H9 (cell line): ENCODE measurements around the gene SORBS1. TPM values are rescaled to one million over a fixed set of nuclear protein-coding genes. Genes with fewer than 3 reads are reported as not detected.

Source experiments
- DNase-seq: peaks from one replicate; pipeline ENCODE4 v3.0.0-alpha.2; 2017
- H2AFZ ChIP-seq: one replicate; pipeline ENCODE4 v1.6.1; 2013; ENCODE audit warnings: mild to moderate bottlenecking, low read length, control low read depth, moderate library complexity
- H2AK5ac ChIP-seq: 2 replicates; pipeline ENCODE4 v1.6.1; 2013; ENCODE audit warnings: low read length, control low read depth, mixed read lengths; ENCODE audit not compliant: insufficient read length
- H2BK120ac ChIP-seq: one replicate; pipeline ENCODE4 v1.6.1; 2013; ENCODE audit warnings: low read depth, mild to moderate bottlenecking, low read length, control low read depth, inconsistent platforms; ENCODE audit not compliant: poor library complexity, severe bottlenecking
- H2BK12ac ChIP-seq: 2 replicates; pipeline ENCODE4 v1.6.1; 2013; ENCODE audit warnings: low read length, control low read depth, mixed read lengths, low read depth; ENCODE audit not compliant: insufficient read length
- H2BK15ac ChIP-seq: 2 replicates; pipeline ENCODE4 v1.6.1; 2013; ENCODE audit warnings: low read depth, low read length, control low read depth
- H2BK20ac ChIP-seq: one replicate; pipeline ENCODE4 v1.6.1; 2013; ENCODE audit warnings: low read depth, mild to moderate bottlenecking, low read length, control low read depth, inconsistent platforms; ENCODE audit not compliant: poor library complexity, severe bottlenecking
- H2BK5ac ChIP-seq: 2 replicates; pipeline ENCODE4 v1.6.1; 2013; ENCODE audit warnings: low read length, control low read depth, mixed read lengths; ENCODE audit not compliant: insufficient read length
- H3K14ac ChIP-seq: 2 replicates; pipeline ENCODE4 v1.6.1; 2013; ENCODE audit warnings: low read length, control low read depth; ENCODE audit not compliant: insufficient read depth
- H3K18ac ChIP-seq: 2 replicates; pipeline ENCODE4 v1.6.1; 2013; ENCODE audit warnings: low read depth, mild to moderate bottlenecking, mixed read lengths, low read length, control low read depth; ENCODE audit not compliant: insufficient read length
- H3K23ac ChIP-seq: 2 replicates; pipeline ENCODE4 v1.6.1; 2013; ENCODE audit warnings: low read length, control low read depth, mixed read lengths, low read depth; ENCODE audit not compliant: insufficient read length
- H3K23me2 ChIP-seq: 2 replicates; pipeline ENCODE4 v1.6.1; 2013; ENCODE audit warnings: low read depth, mild to moderate bottlenecking, mixed read lengths, low read length, control low read depth; ENCODE audit not compliant: insufficient read length, poor library complexity, severe bottlenecking
- H3K27ac ChIP-seq: 2 replicates; pipeline ENCODE4 v1.5.1; 2013; ENCODE audit warnings: low read length, control low read depth, mixed read lengths, low read depth; ENCODE audit not compliant: insufficient read length
- H3K27me3 ChIP-seq: 2 replicates; pipeline ENCODE4 v1.6.1; 2013; ENCODE audit warnings: low read length, control low read depth, inconsistent platforms; ENCODE audit not compliant: insufficient read depth
- H3K4ac ChIP-seq: 2 replicates; pipeline ENCODE4 v1.6.1; 2013; ENCODE audit warnings: low read depth, mild to moderate bottlenecking, control low read depth, inconsistent platforms, low read length, moderate library complexity
- H3K4me1 ChIP-seq: 2 replicates; pipeline ENCODE4 v1.6.1; 2013; ENCODE audit warnings: low read length, control low read depth, inconsistent platforms; ENCODE audit not compliant: insufficient read depth
- H3K4me2 ChIP-seq: 2 replicates; pipeline ENCODE4 v1.6.1; 2013; ENCODE audit warnings: low read length, control low read depth, mixed read lengths; ENCODE audit not compliant: insufficient read length, insufficient read depth
- H3K56ac ChIP-seq: 2 replicates; pipeline ENCODE4 v1.6.1; 2013; ENCODE audit warnings: low read depth, mild to moderate bottlenecking, mixed read lengths, low read length, control low read depth; ENCODE audit not compliant: insufficient read length
- H3K79me1 ChIP-seq: 2 replicates; pipeline ENCODE4 v1.6.1; 2013; ENCODE audit warnings: low read depth, mild to moderate bottlenecking, moderate library complexity, low read length, control low read depth, inconsistent platforms; ENCODE audit not compliant: insufficient read depth, poor library complexity, severe bottlenecking
- H3K79me2 ChIP-seq: 2 replicates; pipeline ENCODE4 v1.6.1; 2013; ENCODE audit warnings: low read length, control low read depth, inconsistent platforms; ENCODE audit not compliant: insufficient read depth
- H3K9ac ChIP-seq: 2 replicates; pipeline ENCODE4 v1.6.1; 2013; ENCODE audit warnings: low read length, control low read depth, mixed read lengths; ENCODE audit not compliant: insufficient read length; ENCODE audit errors: extremely low read depth
- H3K9me3 ChIP-seq: one replicate; pipeline ENCODE4 v1.6.1; 2013; ENCODE audit warnings: low read depth, low read length, inconsistent platforms; ENCODE audit not compliant: control insufficient read depth
- H3T11ph ChIP-seq: one replicate; pipeline ENCODE4 v1.6.1; 2013; ENCODE audit warnings: mild to moderate bottlenecking, low read length, control low read depth, inconsistent platforms
- H4K20me1 ChIP-seq: one replicate; pipeline ENCODE4 v1.6.1; 2013; ENCODE audit not compliant: control insufficient read depth, insufficient read length, insufficient read depth
- H4K5ac ChIP-seq: 2 replicates; pipeline ENCODE4 v1.6.1; 2013; ENCODE audit warnings: low read depth, mild to moderate bottlenecking, mixed read lengths, low read length, control low read depth; ENCODE audit not compliant: insufficient read length
- H4K8ac ChIP-seq: replicated peaks from 2 replicates; pipeline ENCODE4 v1.6.1; 2013; ENCODE audit warnings: low read length, control low read depth, mixed read lengths, low read depth; ENCODE audit not compliant: insufficient read length
- H4K91ac ChIP-seq: 2 replicates; pipeline ENCODE4 v1.6.1; 2013; ENCODE audit warnings: low read depth, mild to moderate bottlenecking, moderate library complexity, mixed read lengths, low read length, control low read depth; ENCODE audit not compliant: insufficient read length
- H3K27ac Mint-ChIP-seq, 3 experiments: 2 replicates in 2 of 3; 3 replicates in 1 of 3; pipeline ENCODE4 v1.8.0; 2020 to 2021; ENCODE audit warnings: mixed read lengths in 3 of 3, mild to moderate bottlenecking in 1 of 3, moderate library complexity in 1 of 3
- H3K27me3 Mint-ChIP-seq: 2 replicates; pipeline ENCODE4 v1.8.0; 2021; ENCODE audit warnings: low read depth, mild to moderate bottlenecking, moderate library complexity, mixed read lengths
- H3K36me3 Mint-ChIP-seq, 3 experiments: 2 replicates in 2 of 3; 3 replicates in 1 of 3; pipeline ENCODE4 v1.8.0; 2020 to 2021; ENCODE audit warnings: low read depth in 3 of 3, mixed read lengths in 3 of 3; ENCODE audit not compliant: insufficient read depth in 1 of 3
- H3K4me1 Mint-ChIP-seq, 2 experiments: 2 replicates each; pipeline ENCODE4 v1.8.0; 2020; ENCODE audit warnings: mixed read lengths in 2 of 2
- H3K4me3 Mint-ChIP-seq, 2 experiments: 2 replicates in 1 of 2; 3 replicates in 1 of 2; pipeline ENCODE4 v1.8.0; 2020 to 2021; ENCODE audit warnings: mild to moderate bottlenecking in 2 of 2, mixed read lengths in 2 of 2, moderate library complexity in 1 of 2
- H3K9me3 Mint-ChIP-seq, 2 experiments: 2 replicates in 1 of 2; 3 replicates in 1 of 2; pipeline ENCODE4 v1.8.0; 2020; ENCODE audit warnings: mild to moderate bottlenecking in 2 of 2, mixed read lengths in 2 of 2, moderate library complexity in 1 of 2
- CTCF ChIP-seq: fragments of 200-600 bp; sonication (generic); conservative IDR thresholded peaks from 3 replicates; pipeline ENCODE4 v1.8.0; 2021; ENCODE audit warnings: antibody characterized with exemption, mild to moderate bottlenecking
- WGBS: extraction: QIAGEN DNeasy Blood & Tissue Kit; methylation state at CpG from one replicate; pipeline ENCODE4 v1.1.7; 2013; ENCODE audit warnings: missing lambda C conversion rate, low lambda C conversion rate, mixed read lengths; ENCODE audit not compliant: insufficient read length; ENCODE audit errors: extremely low coverage; 5-methylcytosine and 5-hydroxymethylcytosine counted together
- total RNA-seq: library from RNA; stranded (reverse); gene quantifications from 2 replicates; pipeline ENCODE4 v1.2.1, GENCODE V29; 2021

Gene SORBS1
- total RNA-seq, 1 experiment from 2014 or later = 24.3 TPM

GRCh38 chr10:95516774-95517373, 44.3 kb downstream of the SORBS1 start:
- Histone ChIP-seq H3K4ac (no peak overlapping the region), H3K9ac (no peak overlapping the region), H3K79me1 (peaks cover 3% of the 10 kb centered on the region), H2BK5ac (no peak overlapping the region), H4K20me1 (no peaks in the 10 kb centered on the region), H4K91ac (no peak overlapping the region), H3K4me1 (peaks cover 8% of the 10 kb centered on the region), H3K23me2 (no peaks in the 10 kb centered on the region), H2BK12ac (no peak overlapping the region), H4K8ac (no peak overlapping the region), H3K9me3 (no peaks in the 10 kb centered on the region), H3K27me3 (no peaks in the 10 kb centered on the region), H3K4me2 (no peak overlapping the region), H3K18ac (no peak overlapping the region), H3K79me2 (no peaks in the 10 kb centered on the region; the same call in 1 of the 2 replicates), H2BK120ac (no peak overlapping the region), H3K56ac (no peak overlapping the region), H3K27ac (no peak overlapping the region), H3T11ph (no peak overlapping the region), H3K14ac (no peak overlapping the region), H2BK20ac (no peak overlapping the region), H2AK5ac (no peak overlapping the region), H4K5ac (no peak overlapping the region), H2BK15ac (no peak overlapping the region), H3K23ac (no peak overlapping the region), H2AFZ (no peak overlapping the region)
- Mint-ChIP-seq H3K4me3 (no peak overlapping the region), H3K36me3 (no peaks in the 10 kb centered on the region), H3K9me3 (no peaks in the 10 kb centered on the region), H3K27ac (peak overlapping the region in 1 of 3 experiments; percentile 12; a peak in 2 of 7 replicates), H3K27me3 (no peaks in the 10 kb centered on the region), H3K4me1 (peaks cover 26 to 30% of the 10 kb centered on the region in 2 experiments)
- TF ChIP-seq CTCF = no peak
- no peak for DNase-seq
- no CpG with 5 or more reads among the region's 7 CpGs for WGBS
